ENCODE results near the gene NKIRAS2.

GRCh38 chr17:42016411-42016831 is 3.5 kb upstream of the NKIRAS2 start:
- TF ChIP-seq EZH2 (IDR thresholded peaks at IDR 0.05; ENCODE audit: insufficient read depth, poor library complexity, severe bottlenecking), result no peak
- TF ChIP-seq EZH2phosphoT487 (IDR thresholded peaks at IDR 0.05; ENCODE audit: insufficient read depth, low read depth), result no peak

All from GM23248 (cell line).